PFSK-1 (cell line): ENCODE measurements around the gene IGSF10.

Experiments used
- FOXP2 ChIP-seq: optimal IDR thresholded peaks from 2 replicates; pipeline ENCODE3; 2011; ENCODE audit warnings: borderline replicate concordance, control low read depth, inconsistent platforms; ENCODE audit not compliant: insufficient read depth; ENCODE audit errors: extremely low read length, extremely low read depth
- POLR2AphosphoS5 ChIP-seq: IDR thresholded peaks from 2 replicates; pipeline ENCODE4 v1.6.1; 2012; ENCODE audit warnings: low read depth, mild to moderate bottlenecking, control low read depth, low read length, moderate library complexity
- SIN3A ChIP-seq: IDR thresholded peaks from 2 replicates; pipeline ENCODE4 v1.6.1; 2012; ENCODE audit warnings: mild to moderate bottlenecking, low read length, moderate library complexity, borderline replicate concordance; ENCODE audit not compliant: insufficient read depth
- TAF1 ChIP-seq: IDR thresholded peaks from 2 replicates; pipeline ENCODE4 v1.6.1; 2012; ENCODE audit warnings: low read length, control low read depth, borderline replicate concordance; ENCODE audit not compliant: insufficient read depth
- TF ChIP-seq, protein P1 (sequence below), 2 experiments: IDR thresholded peaks; 2 replicates each; pipeline versions ENCODE4 v1.6.1 to v1.8.0; 2011 to 2012; ENCODE audit warnings: low read depth in 2 of 2, low read length in 2 of 2, control low read depth in 1 of 2, inconsistent platforms in 1 of 2, mild to moderate bottlenecking in 1 of 2, moderate library complexity in 1 of 2; ENCODE audit not compliant: insufficient read depth in 1 of 2

The IGSF10 gene

DNA sequence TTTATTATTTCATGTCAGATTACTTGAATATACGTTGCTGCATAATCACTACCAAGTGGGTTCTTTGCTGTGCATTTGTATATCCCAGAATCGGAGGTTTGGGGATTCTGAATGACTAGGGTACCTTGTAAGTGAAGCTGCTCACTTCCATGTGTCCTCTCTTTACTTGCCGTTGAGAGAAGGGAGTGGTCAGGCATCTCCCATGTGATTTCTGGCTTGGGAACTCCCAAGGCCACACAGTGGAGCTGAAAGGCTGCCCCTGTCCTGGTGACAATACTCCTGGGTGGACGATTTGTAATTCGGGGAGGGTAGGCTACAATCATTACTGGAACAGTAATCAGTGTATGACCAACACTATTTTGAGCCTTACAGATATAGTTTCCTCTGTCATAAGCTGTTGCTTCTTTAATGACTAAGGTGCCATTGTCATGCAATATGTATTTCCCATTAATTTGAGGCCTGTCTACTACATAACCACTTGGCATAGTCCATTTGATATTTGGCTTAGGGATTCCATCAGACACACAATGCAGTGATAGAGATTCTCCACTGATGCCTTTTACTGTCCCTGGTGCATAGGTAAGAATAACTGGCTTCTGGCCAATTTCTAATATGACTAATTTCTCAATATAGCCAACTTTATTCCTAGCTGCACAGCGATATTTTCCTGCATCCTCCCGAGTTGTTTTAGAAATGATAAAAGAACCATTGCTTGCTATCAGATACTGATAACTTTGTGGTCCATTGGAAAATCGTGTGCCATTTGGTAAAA, 24.0 kb downstream of the IGSF10 start:
- TF ChIP-seq TAF1 (no peak), POLR2AphosphoS5 (no peak), FOXP2 (no peak), SIN3A (no peak)
- TF ChIP-seq, protein P1, sequence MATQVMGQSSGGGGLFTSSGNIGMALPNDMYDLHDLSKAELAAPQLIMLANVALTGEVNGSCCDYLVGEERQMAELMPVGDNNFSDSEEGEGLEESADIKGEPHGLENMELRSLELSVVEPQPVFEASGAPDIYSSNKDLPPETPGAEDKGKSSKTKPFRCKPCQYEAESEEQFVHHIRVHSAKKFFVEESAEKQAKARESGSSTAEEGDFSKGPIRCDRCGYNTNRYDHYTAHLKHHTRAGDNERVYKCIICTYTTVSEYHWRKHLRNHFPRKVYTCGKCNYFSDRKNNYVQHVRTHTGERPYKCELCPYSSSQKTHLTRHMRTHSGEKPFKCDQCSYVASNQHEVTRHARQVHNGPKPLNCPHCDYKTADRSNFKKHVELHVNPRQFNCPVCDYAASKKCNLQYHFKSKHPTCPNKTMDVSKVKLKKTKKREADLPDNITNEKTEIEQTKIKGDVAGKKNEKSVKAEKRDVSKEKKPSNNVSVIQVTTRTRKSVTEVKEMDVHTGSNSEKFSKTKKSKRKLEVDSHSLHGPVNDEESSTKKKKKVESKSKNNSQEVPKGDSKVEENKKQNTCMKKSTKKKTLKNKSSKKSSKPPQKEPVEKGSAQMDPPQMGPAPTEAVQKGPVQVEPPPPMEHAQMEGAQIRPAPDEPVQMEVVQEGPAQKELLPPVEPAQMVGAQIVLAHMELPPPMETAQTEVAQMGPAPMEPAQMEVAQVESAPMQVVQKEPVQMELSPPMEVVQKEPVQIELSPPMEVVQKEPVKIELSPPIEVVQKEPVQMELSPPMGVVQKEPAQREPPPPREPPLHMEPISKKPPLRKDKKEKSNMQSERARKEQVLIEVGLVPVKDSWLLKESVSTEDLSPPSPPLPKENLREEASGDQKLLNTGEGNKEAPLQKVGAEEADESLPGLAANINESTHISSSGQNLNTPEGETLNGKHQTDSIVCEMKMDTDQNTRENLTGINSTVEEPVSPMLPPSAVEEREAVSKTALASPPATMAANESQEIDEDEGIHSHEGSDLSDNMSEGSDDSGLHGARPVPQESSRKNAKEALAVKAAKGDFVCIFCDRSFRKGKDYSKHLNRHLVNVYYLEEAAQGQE (IDR thresholded peaks at IDR 0.05; ENCODE audit: insufficient read depth in 1 of 2, low read depth in 2 of 2, low read length in 2 of 2), result no peak

DNA sequence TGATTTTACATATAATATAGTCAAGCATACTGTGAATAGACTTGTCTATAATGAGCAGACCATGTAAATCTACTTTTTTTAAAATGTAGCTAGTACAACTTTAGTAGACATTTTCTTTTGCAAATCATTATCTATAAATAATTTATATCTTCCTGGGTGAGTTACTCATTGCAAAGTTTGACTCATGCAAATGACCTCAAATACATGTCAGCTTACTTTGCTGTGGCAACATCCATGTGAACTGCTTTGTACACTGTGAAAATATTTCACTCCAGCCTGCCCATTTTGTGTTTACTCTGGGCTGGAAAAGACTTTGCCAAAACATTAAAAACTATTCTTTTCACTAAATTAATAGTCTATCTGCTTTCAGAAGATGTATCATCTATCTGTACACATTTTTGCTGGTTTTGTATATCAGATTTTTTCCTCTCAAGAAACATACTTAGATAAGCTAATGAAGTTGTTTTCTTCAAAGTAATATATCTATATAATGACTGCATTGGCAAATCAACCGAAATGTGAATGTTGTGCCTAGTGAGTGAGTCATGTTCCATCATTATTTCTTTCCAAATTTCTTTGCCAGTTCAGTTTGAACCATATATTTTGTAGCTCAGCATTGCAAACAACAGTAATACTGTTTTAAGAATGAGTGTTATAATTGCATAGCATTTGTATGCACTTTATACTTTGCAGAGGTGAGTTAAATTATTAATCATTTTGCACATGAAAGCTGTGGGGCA, 26.5 kb downstream of the IGSF10 start:
- TF ChIP-seq SIN3A, result no peak

DNA sequence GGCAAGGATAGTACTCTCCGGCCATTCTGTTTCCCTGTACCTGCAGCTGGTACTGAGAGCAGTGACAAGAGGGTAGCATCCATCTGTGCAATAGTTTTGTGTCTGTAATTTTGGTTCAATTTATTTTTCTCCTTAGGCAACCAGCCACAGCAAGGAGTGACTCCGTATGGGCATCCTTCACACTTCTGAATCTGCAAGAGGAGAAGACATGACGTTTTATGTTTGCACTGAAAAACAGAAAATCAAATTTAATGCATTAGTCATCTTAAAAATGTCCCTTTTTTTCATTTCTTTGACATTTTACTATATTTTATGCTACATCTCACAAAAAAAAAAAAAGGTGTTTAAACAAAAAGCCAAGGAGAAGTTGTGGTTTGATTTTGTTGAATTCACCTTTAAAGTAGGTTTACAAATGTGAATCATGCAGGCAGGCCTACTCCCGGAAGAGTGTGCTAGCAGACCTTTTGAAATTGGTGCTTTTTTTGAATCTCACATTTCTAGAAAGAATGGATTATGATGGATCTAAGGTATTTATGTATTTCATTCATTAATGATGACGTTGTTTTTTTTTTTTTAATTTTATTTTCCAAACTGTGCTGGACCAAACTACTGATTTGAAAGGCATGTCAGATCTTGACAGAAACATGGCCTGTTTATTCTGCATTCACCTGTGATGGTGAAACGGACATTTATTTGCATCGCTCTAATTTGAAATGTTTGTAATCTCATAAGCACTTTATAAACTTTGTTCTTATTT, 28.1 kb downstream of the IGSF10 start:
- TF ChIP-seq, protein P1 (IDR thresholded peaks at IDR 0.05; ENCODE audit: insufficient read depth in 1 of 2, low read depth in 2 of 2, low read length in 2 of 2), result no peak
- TF ChIP-seq POLR2AphosphoS5, result no peak
- TF ChIP-seq SIN3A, result no peak
- no peak for TF ChIP-seq FOXP2

- no peak for TF ChIP-seq POLR2AphosphoS5
- TF ChIP-seq, protein P1 (IDR thresholded peaks at IDR 0.05; ENCODE audit: insufficient read depth in 1 of 2, low read depth in 2 of 2, low read length in 2 of 2), result no peak
- no peak for TF ChIP-seq TAF1
- no peak for TF ChIP-seq SIN3A
- no peak for TF ChIP-seq FOXP2
Observed at GRCh38 chr3:151431940-151432339, 28.9 kb downstream of the IGSF10 start.

DNA sequence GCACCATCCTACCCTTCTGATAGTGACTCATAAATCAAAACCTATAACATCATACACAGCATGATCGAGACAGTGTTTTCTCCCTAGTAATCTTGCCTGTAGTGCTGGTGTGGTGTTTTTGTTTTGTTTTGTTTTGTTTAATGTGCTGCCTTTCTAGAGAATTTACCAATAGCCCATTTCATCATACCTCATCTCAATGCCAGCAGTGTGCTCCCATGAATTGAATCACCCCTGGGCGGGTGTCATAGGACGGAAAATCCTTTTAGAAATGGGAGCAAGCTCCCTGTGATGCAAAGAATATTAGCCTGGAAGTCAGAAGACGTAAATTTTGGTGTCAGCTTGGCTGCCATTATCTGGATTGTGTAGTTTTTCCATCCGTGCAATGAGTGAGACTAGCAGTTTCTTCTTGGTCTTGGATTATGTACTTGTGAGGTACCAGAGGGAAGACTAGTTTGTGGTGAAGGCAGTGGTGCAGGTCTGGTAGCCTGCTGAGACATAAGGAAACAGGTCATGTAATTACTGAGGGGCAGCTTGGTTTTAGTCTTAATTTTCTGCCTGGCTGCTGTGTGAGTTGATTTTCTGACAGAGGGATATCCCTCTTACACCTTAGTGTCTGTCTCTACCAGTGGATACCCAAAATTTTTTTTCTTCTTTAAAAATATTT, 29.9 kb downstream of the IGSF10 start:
- TF ChIP-seq, protein P1 (IDR thresholded peaks at IDR 0.05; ENCODE audit: insufficient read depth in 1 of 2, low read depth in 2 of 2, low read length in 2 of 2), result no peak
- TF ChIP-seq FOXP2, result no peak
- TF ChIP-seq TAF1, result no peak
- TF ChIP-seq POLR2AphosphoS5, result no peak
- TF ChIP-seq SIN3A, result no peak
